GM12878 (cell line): ENCODE results near the gene WARS2. TPM values are rescaled to one million over a fixed set of nuclear protein-coding genes. Genes with fewer than 3 reads are reported as not detected.

Experiments used
- ATAC-seq: fragments of 200-7000 bp; cut with Tn5 transposase; 3 replicates; pipeline ENCODE4 v1.9.1; 2020; ENCODE audit warnings: mild to moderate bottlenecking, moderate library complexity
- BruUV-seq: library from RNA; stranded (reverse); fragments of 400-500 nt; replicated peaks from 2 replicates; lab custom pipeline; 2021; lab: Mats Ljungman, UMichigan
- CTCF ChIA-PET: fragments of 300-600 bp; sonication (Branson Sonifier 250); formaldehyde crosslinking; extraction: SDS; loops from one replicate; lab custom pipeline; 2021; ENCODE audit warnings: inconsistent platforms; lab: Yijun Ruan, JAX
- POLR2A ChIA-PET: fragments of 350-600 bp; formaldehyde crosslinking; extraction: SDS; loops from one replicate; lab custom pipeline; 2021; ENCODE audit warnings: inconsistent platforms; lab: Charles Lee
- RAD21 ChIA-PET: fragments of 300-600 bp; sonication (Branson Sonifier 250); formaldehyde crosslinking; loops from one replicate; lab custom pipeline; 2023; ENCODE audit warnings: antibody characterized with exemption; ENCODE audit not compliant: unreplicated experiment; lab: Charles Lee
- SMC1A ChIA-PET: fragments of 300-600 bp; sonication (Branson Sonifier 250); formaldehyde crosslinking; loops from one replicate; lab custom pipeline; 2023; ENCODE audit not compliant: unreplicated experiment, uncharacterized antibody; lab: Charles Lee
- DNase-seq: peaks from one replicate; pipeline ENCODE4 v3.0.0-alpha.2; 2011; ENCODE audit warnings: low read depth, low spot score
- FAIRE-seq: peaks from 3 replicates; lab custom pipeline; 2011; peaks lifted over from hg19 to GRCh38; lab: Jason Lieb, UNC
- H2AFZ ChIP-seq: 2 replicates; pipeline ENCODE4 v1.6.0; 2011; ENCODE audit warnings: low read depth, low read length, control low read depth; ENCODE audit not compliant: control insufficient read depth
- H3K27ac ChIP-seq: 2 replicates; pipeline ENCODE4 v1.5.1; 2011; ENCODE audit warnings: control low read depth; ENCODE audit not compliant: control insufficient read depth, insufficient read depth
- H3K27me3 ChIP-seq, 2 experiments: replicated peaks in 1 of 2; 2 replicates each; pipeline versions ENCODE4 v1.6.0 to v1.6.1; 2011; ENCODE audit warnings: low read length in 1 of 2; ENCODE audit not compliant: control insufficient read depth in 2 of 2, insufficient read depth in 2 of 2
- H3K36me3 ChIP-seq, 2 experiments: 2 replicates each; pipeline ENCODE4 v1.5.1; 2011; ENCODE audit warnings: low read length in 1 of 2; ENCODE audit not compliant: control insufficient read depth in 2 of 2, insufficient read depth in 2 of 2
- H3K4me1 ChIP-seq: 2 replicates; pipeline ENCODE4 v1.6.1; 2011; ENCODE audit warnings: mild to moderate bottlenecking, low read length, moderate library complexity, mixed read lengths; ENCODE audit not compliant: control insufficient read depth, insufficient read depth
- H3K4me2 ChIP-seq: 2 replicates; pipeline ENCODE4 v1.6.0; 2011; ENCODE audit warnings: control low read depth; ENCODE audit not compliant: control insufficient read depth, insufficient read depth
- H3K4me3 ChIP-seq: fragments of 200-600 bp; sonication (generic); 2 replicates; pipeline ENCODE4 v1.5.1; 2016
- H3K79me2 ChIP-seq: 2 replicates; pipeline ENCODE4 v1.6.0; 2011; ENCODE audit warnings: low read length; ENCODE audit not compliant: control insufficient read depth, insufficient read depth
- H3K9ac ChIP-seq: 2 replicates; pipeline ENCODE4 v1.8.0; 2011; ENCODE audit warnings: low read length, control low read depth, mixed read lengths; ENCODE audit not compliant: control insufficient read depth, insufficient read depth
- H3K9me3 ChIP-seq: replicated peaks from 3 replicates; pipeline ENCODE4 v1.5.1; 2011; ENCODE audit warnings: mild to moderate bottlenecking, low read length; ENCODE audit not compliant: control insufficient read depth, insufficient read depth
- H4K20me1 ChIP-seq: 2 replicates; pipeline ENCODE4 v1.6.0; 2011; ENCODE audit not compliant: control insufficient read depth, insufficient read depth
- CUX1 ChIP-seq: IDR thresholded peaks from 2 replicates; pipeline ENCODE4 v1.6.1; 2012; ENCODE audit warnings: improper control_type of control experiment, low read depth, low read length; ENCODE audit not compliant: insufficient replicate concordance
- ESRRA ChIP-seq: IDR thresholded peaks from 2 replicates; pipeline ENCODE4 v1.6.1; 2012; ENCODE audit warnings: mild to moderate bottlenecking, low read length, improper control_type of control experiment
- MEF2B ChIP-seq: fragments of 450-650 bp; IDR thresholded peaks from 2 replicates; pipeline ENCODE4 v1.6.1; 2018; ENCODE audit warnings: mild to moderate bottlenecking, moderate library complexity; ENCODE audit not compliant: partially characterized antibody, poor library complexity, severe bottlenecking
- MTA2 ChIP-seq: fragments of 450-650 bp; IDR thresholded peaks from 2 replicates; pipeline ENCODE4 v1.6.1; 2016; ENCODE audit warnings: low read depth, mild to moderate bottlenecking, moderate library complexity
- RFX5 ChIP-seq: IDR thresholded peaks from 2 replicates; pipeline ENCODE4 v1.6.1; 2011; ENCODE audit warnings: low read depth, low read length, improper control_type of control experiment
- ZNF24 ChIP-seq: fragments of 450-650 bp; IDR thresholded peaks from 2 replicates; pipeline ENCODE4 v1.6.1; 2017; ENCODE audit warnings: antibody characterized with exemption, mild to moderate bottlenecking
- WGBS: methylation state at CpG from one replicate; pipeline ENCODE4 v1.1.6; 2016; ENCODE audit warnings: low lambda C conversion rate; ENCODE audit not compliant: insufficient replicate concordance, insufficient coverage; ENCODE audit errors: missing lambda C conversion rate; 5-methylcytosine and 5-hydroxymethylcytosine counted together
- in situ Hi-C: fragments of 300-500 bp; cut with MboI; formaldehyde crosslinking; loops from 9 replicates; pipeline ENCODE4 v1.14.3; 2018; ENCODE audit warnings: mixed read lengths
- intact Hi-C: fragments of 100-400 bp; cut with micrococcal nuclease; formaldehyde crosslinking; loops from one replicate; pipeline ENCODE4 v1.14.2; 2022; ENCODE audit not compliant: unreplicated experiment
- polyA plus RNA-seq, 11 experiments: library from polyadenylated mRNA; depleted of rRNA in 4 of 11; unstranded in 6 of 11; stranded (reverse) in 5 of 11; fragments of >200 nt; fragmentation: Nextera tagmentation in 4 of 11; fragmentation: Illumina TruSeq in 1 of 11; extraction: Ambion mirVana in 4 of 11; extraction: Trizol in 1 of 11; gene quantifications; 1 replicate in 1 of 11; 2 replicates in 10 of 11; pipeline versions ENCODE4 v1.2.1 to v1.2.3, GENCODE V29; 2011 to 2016; ENCODE audit warnings: inconsistent platforms in 2 of 11, missing spikeins in 2 of 11, low read depth in 1 of 11
- total RNA-seq, 4 experiments: library from RNA; depleted of rRNA in 3 of 4; stranded (reverse); fragments of >200 nt in 3 of 4; fragmentation: Illumina TruSeq in 1 of 4; extraction: Trizol in 1 of 4; gene quantifications; 2 replicates each; pipeline versions ENCODE4 v1.2.1 to v1.2.3, GENCODE V29; 2013 to 2021

Gene WARS2
- total and polyA plus RNA-seq, 10 of the 15 experiments (the other 5 are each of a cell fraction or from before 2014, with no cell fraction given), result 5.5 to 22.2 (median 14.4) TPM

GRCh38 chr1:118982266-118982665 lies 158.2 kb downstream of the WARS2 start:
- no TSS peak for BruUV-seq
- H3K36me3 ChIP-seq, result no peaks in the 10 kb centered on the region
- H3K9me3 ChIP-seq, result peaks cover 4% of the 10 kb centered on the region; the same call in 2 of the 3 replicates
- no peak overlapping the region for H2AFZ ChIP-seq
- DNase-seq, result no peak
- in situ Hi-C loops, result no loop called here
- no peak for ATAC-seq
- no peak overlapping the region for H3K4me3 ChIP-seq
- POLR2A ChIA-PET, result no interaction called here
- CTCF ChIA-PET, result no interaction called here
- FAIRE-seq, result no peak
- no peaks in the 10 kb centered on the region for H3K79me2 ChIP-seq
- no peaks in the 10 kb centered on the region for H3K4me1 ChIP-seq
- SMC1A ChIA-PET, result interaction anchor here (1.1 kb wide), 1 partner anchor 10 kb away, joined by 4 read pairs; no protein-coding TSS in a partner anchor
- no peak for TF ChIP-seq ZNF24
- TF ChIP-seq CUX1, result no peak
- no peak for TF ChIP-seq ESRRA
- no peak for TF ChIP-seq MEF2B
- no peak for TF ChIP-seq RFX5
- no peak for TF ChIP-seq MTA2
- H3K9ac ChIP-seq, result no peak overlapping the region
- WGBS, result 40% methylated on average over 6 of the region's 6 CpGs
- H3K4me2 ChIP-seq, result no peak overlapping the region
- peaks cover 7 to 27% of the 10 kb centered on the region in 2 experiments for H3K27me3 ChIP-seq
- H4K20me1 ChIP-seq, result no peaks in the 10 kb centered on the region
- intact Hi-C loops, result no loop called here
- H3K27ac ChIP-seq, result no peak overlapping the region
- RAD21 ChIA-PET, result no interaction called here
